Measurements from ENCODE around the gene MATK. TPM values are rescaled to one million over a fixed set of nuclear protein-coding genes. Genes with fewer than 3 reads are reported as not detected.
"Not testable (repeated sequence)": the region's sequence is repeated elsewhere in the genome, so short reads cannot be mapped to it uniquely, and the experiment has no call there.

The MATK gene
- total RNA-seq, 5 donors from 2014 or later (not counting 1 experiment from before 2014, with no cell fraction given) = 9.2 to 41.4 (median 20.6) TPM

GRCh38 chr19:3769494-3769893 is 16.7 kb downstream of the MATK start:
- peaks cover 16% of the 10 kb centered on the region for H3K36me3 Mint-ChIP-seq
- no peak overlapping the region for H3K27ac Mint-ChIP-seq
- peaks cover 0 to 19% of the 10 kb centered on the region in 2 experiments for H3K4me1 ChIP-seq (ENCODE audit: control insufficient read depth in 1 of 2, extremely low read depth in 1 of 2, insufficient read depth in 2 of 2, low read length in 2 of 2)
- no peaks in the 10 kb centered on the region for H3K9me3 Mint-ChIP-seq
- H3K9me3 ChIP-seq = no peaks in the 10 kb centered on the region
- no peak overlapping the region for H3K4me3 ChIP-seq (ENCODE audit: control insufficient read depth in 1 of 2, extremely low read depth in 1 of 2, low read length in 1 of 2)
- H3K27me3 ChIP-seq (replicated peaks in 1 of 2; ENCODE audit: control insufficient read depth in 2 of 2, extremely low read depth in 1 of 2, insufficient read depth in 2 of 2, low read length in 1 of 2) = no peaks in the 10 kb centered on the region
- ATAC-seq (replicated peaks in 1 of 4) (no peak), DNase-seq (no peak)
- no peak overlapping the region for H3K27ac ChIP-seq (ENCODE audit: low read length)
- POLR2A ChIA-PET = interaction anchor here in 1 of 2 donors (0.5 to 0.6 kb wide), 2 partner anchors 165 to 1533 kb away, joined by 3 to 7 read pairs; partner anchors contain the start of gene PLEKHJ1
- peaks cover 12 to 42% of the 10 kb centered on the region in 2 donors for H3K36me3 ChIP-seq (ENCODE audit: control insufficient read depth in 2 of 2, extremely low read depth in 1 of 2, insufficient read depth in 1 of 2, low read length in 1 of 2)
- no peak overlapping the region for H3K4me3 Mint-ChIP-seq
- CTCF ChIA-PET = no interaction called here
- H3K27me3 Mint-ChIP-seq = no peaks in the 10 kb centered on the region
- WGBS (ENCODE audit: insufficient coverage) = 94% methylated on average over 16 of the region's 17 CpGs
- H3K4me1 Mint-ChIP-seq = peaks cover 9 to 15% (median 12%) of the 10 kb centered on the region in 3 donors

DNA sequence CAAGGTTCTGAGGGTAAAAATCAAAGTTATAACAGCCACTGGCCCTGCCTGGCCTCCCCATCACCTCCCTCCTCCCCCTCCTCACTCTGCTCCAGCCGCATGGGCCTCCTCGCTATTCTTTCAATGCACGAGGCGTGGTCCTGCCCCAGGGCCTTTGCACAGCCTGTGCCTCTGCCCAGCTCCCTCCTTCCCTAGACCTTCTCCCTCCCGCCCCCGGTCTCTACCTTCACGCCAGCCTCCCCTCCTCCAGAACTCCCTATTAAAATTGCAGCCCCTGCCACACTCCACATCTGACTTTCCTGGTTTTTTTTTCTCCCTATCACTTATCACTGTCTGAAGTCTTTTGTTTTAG is 17.5 kb downstream of the MATK start:
- Mint-ChIP-seq H3K36me3 (peaks cover 16% of the 10 kb centered on the region), H3K27me3 (no peaks in the 10 kb centered on the region), H3K4me1 (peaks cover 9 to 12% (median 10%) of the 10 kb centered on the region in 3 donors), H3K27ac (peak overlapping the region in 1 of 2 donors; percentile 76), H3K9me3 (no peaks in the 10 kb centered on the region), H3K4me3 (no peak overlapping the region)
- Histone ChIP-seq H3K36me3 (ENCODE audit: control insufficient read depth in 2 of 2, extremely low read depth in 1 of 2, insufficient read depth in 1 of 2, low read length in 1 of 2) (peaks cover 12 to 42% of the 10 kb centered on the region in 2 donors), H3K4me3 (ENCODE audit: control insufficient read depth in 1 of 2, extremely low read depth in 1 of 2, low read length in 1 of 2) (no peak overlapping the region), H3K4me1 (ENCODE audit: control insufficient read depth in 1 of 2, extremely low read depth in 1 of 2, insufficient read depth in 2 of 2, low read length in 2 of 2) (peaks cover 0 to 21% of the 10 kb centered on the region in 2 experiments), H3K9me3 (no peaks in the 10 kb centered on the region), H3K27ac (ENCODE audit: low read length) (no peak overlapping the region), H3K27me3 (replicated peaks in 1 of 2; ENCODE audit: control insufficient read depth in 2 of 2, extremely low read depth in 1 of 2, insufficient read depth in 2 of 2, low read length in 1 of 2) (no peaks in the 10 kb centered on the region)
- ChIA-PET CTCF (no interaction called here), POLR2A (interaction anchor here in 1 of 2 donors (0.6 kb wide), 1 partner anchor 164 kb away, joined by 3 read pairs; no protein-coding TSS in a partner anchor)
- 78% methylated on average over 4 of the region's 7 CpGs for WGBS (ENCODE audit: insufficient coverage)
- ATAC-seq (replicated peaks in 1 of 4) (no peak), DNase-seq (no peak)

DNA sequence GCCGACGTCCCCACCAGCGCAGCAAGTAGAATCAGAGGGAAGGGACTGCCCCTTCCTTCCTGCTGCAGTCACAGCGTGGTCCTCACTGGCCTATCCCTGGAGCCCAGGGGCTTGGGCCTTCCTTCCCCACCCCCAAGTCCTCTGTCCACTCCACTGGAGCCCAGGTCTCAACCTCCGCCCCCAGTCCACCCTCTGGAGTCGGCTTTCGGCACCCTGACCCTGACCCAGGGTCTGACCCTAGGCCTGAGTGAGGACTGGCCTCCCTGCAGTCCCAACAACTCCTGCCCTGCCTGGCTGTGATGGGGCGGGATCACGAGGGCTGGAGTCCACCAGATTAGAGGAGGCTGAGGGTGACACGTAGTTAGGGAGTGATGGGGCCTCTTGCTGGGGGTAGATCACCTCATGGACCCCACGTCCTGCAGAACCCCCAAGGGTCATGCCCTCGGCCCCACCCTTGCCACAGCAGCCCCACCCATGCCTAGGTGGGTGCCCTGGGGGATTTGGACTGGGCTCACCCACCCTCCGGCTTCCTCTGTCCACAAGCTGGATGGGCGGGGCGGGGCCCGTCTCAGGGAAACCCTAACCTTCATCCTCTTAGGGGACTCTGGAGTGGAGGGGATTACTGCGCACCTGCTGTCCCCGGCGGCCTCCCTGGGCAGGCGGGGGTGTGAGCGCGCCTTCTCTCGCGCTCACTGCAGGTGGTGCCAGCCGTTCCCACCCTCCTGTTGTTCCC is 18.0 kb downstream of the MATK start:
- peaks cover 12 to 42% of the 10 kb centered on the region in 2 donors for H3K36me3 ChIP-seq (ENCODE audit: control insufficient read depth in 2 of 2, extremely low read depth in 1 of 2, insufficient read depth in 1 of 2, low read length in 1 of 2)
- H3K27ac Mint-ChIP-seq = no peak overlapping the region
- H3K4me1 ChIP-seq (ENCODE audit: control insufficient read depth in 1 of 2, extremely low read depth in 1 of 2, insufficient read depth in 2 of 2, low read length in 2 of 2) = peaks cover 2 to 25% of the 10 kb centered on the region in 2 experiments
- H3K4me3 ChIP-seq (ENCODE audit: control insufficient read depth in 1 of 2, extremely low read depth in 1 of 2, low read length in 1 of 2) = no peak overlapping the region
- no peaks in the 10 kb centered on the region for H3K27me3 Mint-ChIP-seq
- peaks cover 16% of the 10 kb centered on the region for H3K36me3 Mint-ChIP-seq
- H3K4me3 Mint-ChIP-seq = no peak overlapping the region
- ATAC-seq (replicated peaks in 1 of 4) (no peak), DNase-seq (no peak)
- WGBS (ENCODE audit: insufficient coverage) = 94% methylated on average over 5 of the region's 25 CpGs
- peaks cover 11 to 14% (median 12%) of the 10 kb centered on the region in 3 donors for H3K4me1 Mint-ChIP-seq
- ChIA-PET POLR2A (no interaction called here), CTCF (no interaction called here)
- no peak overlapping the region for H3K27ac ChIP-seq (ENCODE audit: low read length)
- H3K27me3 ChIP-seq (replicated peaks in 1 of 2; ENCODE audit: control insufficient read depth in 2 of 2, extremely low read depth in 1 of 2, insufficient read depth in 2 of 2, low read length in 1 of 2) = no peaks in the 10 kb centered on the region
- no peaks in the 10 kb centered on the region for H3K9me3 ChIP-seq
- H3K9me3 Mint-ChIP-seq = no peaks in the 10 kb centered on the region

- Histone ChIP-seq H3K27me3 (replicated peaks in 1 of 2; ENCODE audit: control insufficient read depth in 2 of 2, extremely low read depth in 1 of 2, insufficient read depth in 2 of 2, low read length in 1 of 2) (no peaks in the 10 kb centered on the region), H3K4me1 (ENCODE audit: control insufficient read depth in 1 of 2, extremely low read depth in 1 of 2, insufficient read depth in 2 of 2, low read length in 2 of 2) (peaks cover 4 to 29% of the 10 kb centered on the region in 2 experiments), H3K4me3 (ENCODE audit: control insufficient read depth in 1 of 2, extremely low read depth in 1 of 2, low read length in 1 of 2) (no peak overlapping the region), H3K36me3 (ENCODE audit: control insufficient read depth in 2 of 2, extremely low read depth in 1 of 2, insufficient read depth in 1 of 2, low read length in 1 of 2) (peaks cover 12 to 42% of the 10 kb centered on the region in 2 donors), H3K27ac (ENCODE audit: low read length) (no peak overlapping the region), H3K9me3 (no peaks in the 10 kb centered on the region)
- no peak for ATAC-seq (replicated peaks in 1 of 4)
- POLR2A ChIA-PET = interaction anchor here in 1 of 2 donors (0.6 kb wide), 1 partner anchor 56 kb away, joined by 3 read pairs; no protein-coding TSS in a partner anchor
- H3K27me3 Mint-ChIP-seq = no peaks in the 10 kb centered on the region
- no peak overlapping the region for H3K4me3 Mint-ChIP-seq
- no peaks in the 10 kb centered on the region for H3K9me3 Mint-ChIP-seq
- peaks cover 19 to 23% (median 22%) of the 10 kb centered on the region in 3 donors for H3K4me1 Mint-ChIP-seq
- H3K36me3 Mint-ChIP-seq = peaks cover 16% of the 10 kb centered on the region
- DNase-seq = no peak
- no peak overlapping the region for H3K27ac Mint-ChIP-seq
- CTCF ChIA-PET = no interaction called here
- WGBS (ENCODE audit: insufficient coverage) = 92% methylated on average over 23 of the region's 23 CpGs
Observed at GRCh38 chr19:3767050-3767449, 19.1 kb downstream of the MATK start.

DNA sequence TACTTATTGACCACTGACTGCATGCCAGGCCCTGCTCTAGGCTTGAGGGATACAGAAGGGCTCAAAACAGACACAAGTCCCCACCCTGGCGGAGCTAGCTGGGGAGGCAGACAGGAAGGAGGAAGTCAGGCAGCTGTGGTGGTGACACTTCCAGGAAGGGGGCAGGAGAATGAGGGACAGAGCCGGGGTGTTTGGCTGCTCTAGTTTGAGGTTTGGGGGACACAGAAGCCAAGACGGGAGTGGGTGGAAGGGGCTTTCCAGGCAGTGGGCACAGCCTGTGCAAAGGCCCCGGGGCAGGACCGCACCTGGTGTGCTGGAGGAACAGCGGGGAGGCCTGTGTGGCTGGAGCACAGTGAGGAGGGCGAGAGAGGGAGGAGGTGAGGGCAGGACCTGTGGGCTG is 19.7 kb downstream of the MATK start:
- POLR2A ChIA-PET = no interaction called here
- CTCF ChIA-PET = interaction anchor here in 1 of 2 donors (0.7 kb wide), 1 partner anchor 472 kb away, joined by 3 read pairs; no protein-coding TSS in a partner anchor
- 40% methylated on average over 7 of the region's 7 CpGs for WGBS (ENCODE audit: insufficient coverage)

GRCh38 chr19:3765757-3766156 is 20.4 kb downstream of the MATK start:
- H3K27me3 ChIP-seq (replicated peaks in 1 of 2; ENCODE audit: control insufficient read depth in 2 of 2, extremely low read depth in 1 of 2, insufficient read depth in 2 of 2, low read length in 1 of 2); H3K27me3 Mint-ChIP-seq; DNase-seq; H3K4me3 ChIP-seq (ENCODE audit: control insufficient read depth in 1 of 2, extremely low read depth in 1 of 2, low read length in 1 of 2); H3K9me3 Mint-ChIP-seq; ATAC-seq (replicated peaks in 1 of 4); H3K27ac ChIP-seq (ENCODE audit: low read length); H3K27ac Mint-ChIP-seq; H3K9me3 ChIP-seq; POLR2A ChIA-PET: not testable (repeated sequence)
- Mint-ChIP-seq H3K4me1 (peaks cover 29 to 36% (median 34%) of the 10 kb centered on the region in 3 donors), H3K36me3 (peaks cover 12% of the 10 kb centered on the region), H3K4me3 (peak overlapping the region in 1 of 3 donors; percentile 40)
- Histone ChIP-seq H3K36me3 (ENCODE audit: control insufficient read depth in 2 of 2, extremely low read depth in 1 of 2, insufficient read depth in 1 of 2, low read length in 1 of 2) (peaks cover 12 to 42% of the 10 kb centered on the region in 2 donors), H3K4me1 (ENCODE audit: control insufficient read depth in 1 of 2, extremely low read depth in 1 of 2, insufficient read depth in 2 of 2, low read length in 2 of 2) (peaks cover 6 to 41% of the 10 kb centered on the region in 2 experiments)
- CTCF ChIA-PET = interaction anchor here in 1 of 2 donors (0.7 kb wide), 1 partner anchor 471 kb away, joined by 3 read pairs; no protein-coding TSS in a partner anchor
- WGBS (ENCODE audit: insufficient coverage) = no CpG with 5 or more reads among the region's 5 CpGs

More for the DNA sequence above, 19.7 kb downstream of the MATK start:
- no peak for ATAC-seq (replicated peaks in 1 of 4)
- Histone ChIP-seq H3K9me3 (no peaks in the 10 kb centered on the region), H3K27me3 (replicated peaks in 1 of 2; ENCODE audit: control insufficient read depth in 2 of 2, extremely low read depth in 1 of 2, insufficient read depth in 2 of 2, low read length in 1 of 2) (no peaks in the 10 kb centered on the region), H3K36me3 (ENCODE audit: control insufficient read depth in 2 of 2, extremely low read depth in 1 of 2, insufficient read depth in 1 of 2, low read length in 1 of 2) (peaks cover 12 to 42% of the 10 kb centered on the region in 2 donors), H3K4me1 (ENCODE audit: control insufficient read depth in 1 of 2, extremely low read depth in 1 of 2, insufficient read depth in 2 of 2, low read length in 2 of 2) (peaks cover 6 to 34% of the 10 kb centered on the region in 2 experiments), H3K4me3 (ENCODE audit: control insufficient read depth in 1 of 2, extremely low read depth in 1 of 2, low read length in 1 of 2) (no peak overlapping the region), H3K27ac (ENCODE audit: low read length) (no peak overlapping the region)
- Mint-ChIP-seq H3K36me3 (peaks cover 16% of the 10 kb centered on the region), H3K4me1 (peaks cover 24 to 28% (median 27%) of the 10 kb centered on the region in 3 donors), H3K27ac (peak overlapping the region in 1 of 2 donors; percentile 84), H3K27me3 (no peaks in the 10 kb centered on the region), H3K9me3 (no peaks in the 10 kb centered on the region), H3K4me3 (peak overlapping the region in 1 of 3 donors; percentile 40)
- no peak for DNase-seq

Data from T-cell (primary cell).